ENCODE data around the gene MYO7B. TPM values are rescaled to one million over a fixed set of nuclear protein-coding genes. Genes with fewer than 3 reads are reported as not detected.

MYO7B gene
- total RNA-seq, 3 donors from 2014 or later: 0.32 to 2.3 TPM; not detected in 1

DNA sequence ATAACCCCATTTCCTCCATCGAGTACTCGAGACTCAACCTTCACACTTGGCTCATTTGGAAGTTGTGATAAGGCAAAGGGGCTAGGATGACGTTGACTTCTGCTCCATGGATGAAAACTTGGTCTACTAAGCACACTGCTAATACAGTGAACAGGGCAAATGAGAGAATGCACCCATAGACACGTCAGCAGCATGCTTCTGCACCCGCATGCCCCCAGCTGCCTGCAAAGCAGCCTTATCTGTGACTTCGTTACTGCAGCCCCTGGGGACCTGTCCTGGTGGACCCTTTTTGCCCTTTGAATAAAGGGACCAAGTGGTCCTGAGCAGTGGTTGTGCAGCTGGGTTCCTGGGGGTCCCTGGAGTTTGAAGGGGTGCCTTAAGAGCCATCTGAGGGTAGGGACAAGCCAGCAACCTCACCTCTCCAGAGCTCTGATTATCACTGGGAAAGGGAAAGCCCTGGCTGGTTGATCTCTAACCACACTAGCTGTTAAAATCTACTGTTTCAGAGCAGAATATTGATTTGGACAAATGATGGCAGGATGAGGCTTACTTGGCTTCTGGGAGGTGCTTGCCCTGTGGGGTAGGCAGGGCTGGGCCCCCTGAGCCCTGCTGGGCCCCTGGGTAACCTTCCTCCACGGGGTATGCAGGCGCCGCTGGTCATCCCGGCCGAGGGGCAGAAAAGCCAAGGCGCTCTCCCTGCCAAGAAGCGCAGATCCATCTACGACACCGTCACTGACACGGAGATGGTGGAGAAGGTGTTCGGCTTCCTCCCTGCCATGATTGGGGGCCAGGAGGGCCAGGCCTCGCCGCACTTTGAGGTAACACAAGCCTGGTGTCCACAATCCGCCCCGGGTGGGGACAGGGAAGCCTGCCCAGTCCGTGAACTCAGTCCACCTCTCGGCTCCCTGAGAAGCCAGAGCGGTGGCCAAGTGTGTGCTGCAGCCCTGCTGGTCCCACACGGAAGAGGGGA is 72.9 kb downstream of the MYO7B start:
- intact Hi-C loops (cut with DNase I; ENCODE audit: low total_unique reads): no loop called here
- TF ChIP-seq, protein P1, sequence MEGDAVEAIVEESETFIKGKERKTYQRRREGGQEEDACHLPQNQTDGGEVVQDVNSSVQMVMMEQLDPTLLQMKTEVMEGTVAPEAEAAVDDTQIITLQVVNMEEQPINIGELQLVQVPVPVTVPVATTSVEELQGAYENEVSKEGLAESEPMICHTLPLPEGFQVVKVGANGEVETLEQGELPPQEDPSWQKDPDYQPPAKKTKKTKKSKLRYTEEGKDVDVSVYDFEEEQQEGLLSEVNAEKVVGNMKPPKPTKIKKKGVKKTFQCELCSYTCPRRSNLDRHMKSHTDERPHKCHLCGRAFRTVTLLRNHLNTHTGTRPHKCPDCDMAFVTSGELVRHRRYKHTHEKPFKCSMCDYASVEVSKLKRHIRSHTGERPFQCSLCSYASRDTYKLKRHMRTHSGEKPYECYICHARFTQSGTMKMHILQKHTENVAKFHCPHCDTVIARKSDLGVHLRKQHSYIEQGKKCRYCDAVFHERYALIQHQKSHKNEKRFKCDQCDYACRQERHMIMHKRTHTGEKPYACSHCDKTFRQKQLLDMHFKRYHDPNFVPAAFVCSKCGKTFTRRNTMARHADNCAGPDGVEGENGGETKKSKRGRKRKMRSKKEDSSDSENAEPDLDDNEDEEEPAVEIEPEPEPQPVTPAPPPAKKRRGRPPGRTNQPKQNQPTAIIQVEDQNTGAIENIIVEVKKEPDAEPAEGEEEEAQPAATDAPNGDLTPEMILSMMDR (IDR thresholded peaks at IDR 0.05): no peak
- TF ChIP-seq POLR2AphosphoS5 (IDR thresholded peaks at IDR 0.05) (no peak), POLR2A (IDR thresholded peaks at IDR 0.05) (no peak)

DNA sequence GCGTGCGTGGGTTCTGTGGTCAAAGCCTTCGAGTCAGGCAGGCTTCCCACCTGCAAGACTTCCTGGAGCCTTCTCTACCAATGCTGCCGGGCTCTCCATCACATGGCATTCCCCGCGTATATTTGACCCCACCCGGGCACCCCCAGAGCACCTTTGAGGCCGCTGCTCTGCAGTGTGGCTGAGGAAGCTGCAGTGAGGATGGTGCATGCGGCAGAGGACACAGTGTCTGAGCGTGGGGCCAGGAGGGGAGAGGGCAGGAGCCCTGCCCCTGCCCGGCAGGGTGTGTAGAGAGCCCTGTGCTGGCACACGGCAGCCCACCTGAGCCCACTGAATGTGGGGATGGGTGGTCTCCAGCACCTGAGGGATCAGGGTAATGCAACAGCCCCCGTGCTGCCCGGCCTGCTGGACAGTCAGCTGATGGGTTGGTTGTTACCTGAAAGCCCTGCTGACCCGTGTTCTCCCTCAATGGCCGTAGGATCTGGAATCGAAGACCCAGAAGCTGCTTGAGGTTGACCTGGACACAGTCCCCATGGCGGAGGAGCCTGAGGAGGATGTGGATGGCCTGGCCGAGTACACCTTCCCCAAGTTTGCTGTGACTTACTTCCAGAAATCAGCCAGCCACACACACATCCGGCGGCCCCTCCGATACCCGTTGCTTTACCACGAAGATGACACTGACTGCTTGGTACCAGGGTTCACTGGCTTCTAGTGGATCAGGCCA is 73.7 kb downstream of the MYO7B start:
- no peak for DNase-seq (ENCODE audit: low spot score in 2 of 2)
- Histone ChIP-seq H3K4me1 (no peaks in the 10 kb centered on the region), H3K4me3 (no peak overlapping the region), H3K27me3 (no peaks in the 10 kb centered on the region), H3K36me3 (no peaks in the 10 kb centered on the region), H3K27ac (no peak overlapping the region), H3K9me3 (peaks cover 14 to 21% of the 10 kb centered on the region in 2 donors)
- intact Hi-C loops (cut with DNase I; ENCODE audit: low total_unique reads): no loop called here
- TF ChIP-seq POLR2AphosphoS5 (IDR thresholded peaks at IDR 0.05) (no peak), POLR2A (IDR thresholded peaks at IDR 0.05) (no peak)
- TF ChIP-seq, protein P1 (IDR thresholded peaks at IDR 0.05): no peak

More for the DNA sequence above, 72.9 kb downstream of the MYO7B start:
- Histone ChIP-seq H3K9me3 (peaks cover 14 to 16% of the 10 kb centered on the region in 2 donors), H3K36me3 (no peaks in the 10 kb centered on the region), H3K27me3 (no peaks in the 10 kb centered on the region), H3K4me1 (no peaks in the 10 kb centered on the region), H3K27ac (no peak overlapping the region), H3K4me3 (no peak overlapping the region)
- no peak for DNase-seq (ENCODE audit: low spot score in 2 of 2)

DNA sequence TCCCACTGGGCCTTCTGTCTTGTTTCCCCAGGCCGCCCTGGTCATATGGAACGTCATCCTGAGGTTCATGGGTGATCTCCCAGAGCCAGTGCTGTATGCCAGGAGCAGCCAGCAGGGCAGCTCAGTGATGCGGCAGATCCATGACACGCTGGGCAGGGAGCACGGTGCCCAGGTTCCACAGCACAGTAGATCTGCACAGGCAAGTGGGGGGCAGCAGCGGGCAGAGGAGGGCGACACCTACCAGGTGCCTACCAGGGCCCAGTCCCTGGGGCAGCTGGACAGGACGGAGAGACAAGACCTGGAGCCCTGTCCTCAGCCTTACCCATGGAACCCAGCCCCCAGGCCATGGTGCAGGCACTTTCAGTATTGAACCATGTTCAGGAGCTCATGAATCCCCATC is 74.3 kb downstream of the MYO7B start:
- no peak for TF ChIP-seq POLR2AphosphoS5 (IDR thresholded peaks at IDR 0.05)
- TF ChIP-seq POLR2A (IDR thresholded peaks at IDR 0.05): no peak
- TF ChIP-seq, protein P1 (IDR thresholded peaks at IDR 0.05): no peak
- Histone ChIP-seq H3K27ac (no peak overlapping the region), H3K4me3 (no peak overlapping the region), H3K36me3 (no peaks in the 10 kb centered on the region), H3K27me3 (no peaks in the 10 kb centered on the region), H3K9me3 (peaks cover 14 to 21% of the 10 kb centered on the region in 2 donors), H3K4me1 (no peaks in the 10 kb centered on the region)
- DNase-seq (ENCODE audit: low spot score in 2 of 2): no peak
- intact Hi-C loops (cut with DNase I; ENCODE audit: low total_unique reads): no loop called here

DNA sequence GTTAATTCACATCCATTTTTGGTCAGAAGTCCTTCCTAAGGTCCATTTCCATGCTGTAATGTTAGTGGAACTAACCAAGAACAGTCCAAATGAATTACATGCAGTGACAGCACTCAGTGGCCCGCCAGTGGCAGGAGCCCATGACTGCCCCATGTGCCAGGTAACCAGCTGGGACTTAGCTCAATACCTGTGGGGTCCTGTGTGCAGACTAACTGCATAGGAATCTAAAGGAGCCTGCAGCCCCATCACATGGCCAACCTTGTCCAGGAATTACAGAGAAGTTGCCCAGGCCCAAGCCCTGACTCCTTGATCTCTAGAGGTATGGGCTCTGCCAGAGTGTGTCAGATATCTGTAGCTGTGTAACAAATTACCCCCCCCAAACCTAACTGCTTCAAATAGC is 75.1 kb downstream of the MYO7B start:
- Histone ChIP-seq H3K4me3 (no peak overlapping the region), H3K36me3 (no peaks in the 10 kb centered on the region), H3K27ac (no peak overlapping the region), H3K27me3 (no peaks in the 10 kb centered on the region), H3K9me3 (peaks cover 14 to 21% of the 10 kb centered on the region in 2 donors), H3K4me1 (no peaks in the 10 kb centered on the region)
- intact Hi-C loops (cut with DNase I; ENCODE audit: low total_unique reads): no loop called here
- DNase-seq (ENCODE audit: low spot score in 2 of 2): peak in 1 of 2 donors; percentile 12
- no peak for TF ChIP-seq POLR2A (IDR thresholded peaks at IDR 0.05)
- TF ChIP-seq, protein P1 (IDR thresholded peaks at IDR 0.05): no peak
- TF ChIP-seq POLR2AphosphoS5 (IDR thresholded peaks at IDR 0.05): no peak

Data from breast epithelium (tissue), 4 donors.